Measurements from ENCODE around the gene MTHFD2. TPM values are rescaled to one million over a fixed set of nuclear protein-coding genes. Genes with fewer than 3 reads are reported as not detected.
A peak's percentile ranks its signal among the peaks of the same experiment; 100 is the strongest.

MTHFD2 gene
- total and polyA plus RNA-seq, 3 donors from 2014 or later: 19.0 to 39.3 (median 23.2) TPM

GRCh38 chr2:74255660-74256213 lies 57.3 kb downstream of the MTHFD2 start:
- Histone ChIP-seq H3K36me3 (ENCODE audit: low read depth, missing control alignments) (no peaks in the 10 kb centered on the region), H3K4me1 (peaks cover 11% of the 10 kb centered on the region), H3K4me3 (no peak overlapping the region), H3K27ac (peak overlapping the region in 1 of 2 donors; percentile 31), H3K27me3 (no peaks in the 10 kb centered on the region), H3K9me3 (no peaks in the 10 kb centered on the region)
- intact Hi-C loops (cut with DNase I; ENCODE audit: low total_unique reads): no loop called here
- DNase-seq: peak; percentile 51
- TF ChIP-seq POLR2A (IDR thresholded peaks at IDR 0.05) (no peak), CTCF (IDR thresholded peaks at IDR 0.05) (no peak)
- WGBS, 2 donors: 65 to 86% methylated on average over 18 of the region's 18 CpGs

GRCh38 chr2:74259191-74259590 lies 60.8 kb downstream of the MTHFD2 start:
- H3K27ac ChIP-seq: no peak overlapping the region
- no peaks in the 10 kb centered on the region for H3K36me3 ChIP-seq (ENCODE audit: low read depth, missing control alignments)
- DNase-seq: peak; percentile 63
- no peaks in the 10 kb centered on the region for H3K27me3 ChIP-seq
- intact Hi-C loops (cut with DNase I; ENCODE audit: low total_unique reads): no loop called here
- TF ChIP-seq POLR2A (IDR thresholded peaks at IDR 0.05) (no peak), CTCF (IDR thresholded peaks at IDR 0.05) (no peak)
- whole genome bisulfite sequencing, 2 donors: 39 to 79% methylated on average over 3 of the region's 3 CpGs
- no peak overlapping the region for H3K4me3 ChIP-seq
- H3K4me1 ChIP-seq: peaks cover 11% of the 10 kb centered on the region
- H3K9me3 ChIP-seq: no peaks in the 10 kb centered on the region

GRCh38 chr2:74259733-74260132 lies 61.3 kb downstream of the MTHFD2 start:
- Histone ChIP-seq H3K4me3 (no peak overlapping the region), H3K9me3 (no peaks in the 10 kb centered on the region), H3K4me1 (peaks cover 11% of the 10 kb centered on the region), H3K36me3 (ENCODE audit: low read depth, missing control alignments) (no peaks in the 10 kb centered on the region), H3K27me3 (no peaks in the 10 kb centered on the region), H3K27ac (no peak overlapping the region)
- no peak for DNase-seq
- intact Hi-C loops (cut with DNase I; ENCODE audit: low total_unique reads): no loop called here
- TF ChIP-seq POLR2A (IDR thresholded peaks at IDR 0.05) (no peak), CTCF (IDR thresholded peaks at IDR 0.05) (no peak)
- WGBS, 2 donors: 80 to 88% methylated on average over 4 of the region's 4 CpGs

DNA sequence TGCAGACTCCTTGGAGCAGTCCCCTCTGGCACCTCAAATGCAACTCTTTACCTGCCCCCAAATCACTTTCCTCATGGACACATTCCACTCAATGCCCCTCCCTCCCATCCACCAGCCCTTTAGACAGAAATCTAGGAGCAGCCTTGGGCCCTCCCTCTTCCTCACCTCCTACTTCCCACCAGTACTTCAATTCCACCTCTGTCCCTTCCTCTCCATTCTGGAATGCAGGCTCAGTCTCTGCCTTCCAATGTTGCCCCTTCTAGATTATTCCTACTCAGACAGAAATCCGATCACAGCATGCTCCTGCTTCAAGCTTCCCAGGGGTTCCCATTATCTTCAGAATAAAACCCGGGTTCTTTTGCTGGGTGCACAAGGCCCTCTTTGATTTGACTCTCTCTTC lies 62.1 kb downstream of the MTHFD2 start:
- 63 to 73% methylated on average over 2 of the region's 2 CpGs for WGBS, 2 donors
- H3K27me3 ChIP-seq: no peaks in the 10 kb centered on the region
- no peak overlapping the region for H3K4me3 ChIP-seq
- intact Hi-C loops (cut with DNase I; ENCODE audit: low total_unique reads): no loop called here
- H3K27ac ChIP-seq: no peak overlapping the region
- no peak for TF ChIP-seq CTCF (IDR thresholded peaks at IDR 0.05)
- TF ChIP-seq POLR2A (IDR thresholded peaks at IDR 0.05): no peak
- H3K9me3 ChIP-seq: no peaks in the 10 kb centered on the region
- no peak for DNase-seq
- peaks cover 11% of the 10 kb centered on the region for H3K4me1 ChIP-seq
- no peaks in the 10 kb centered on the region for H3K36me3 ChIP-seq (ENCODE audit: low read depth, missing control alignments)

GRCh38 chr2:74261204-74261864 lies 62.9 kb downstream of the MTHFD2 start:
- no peak for DNase-seq
- 74 to 84% methylated on average over 6 of the region's 6 CpGs for WGBS, 2 donors

More at GRCh38 chr2:74261204-74261864, 62.9 kb downstream of the MTHFD2 start:
- Histone ChIP-seq H3K36me3 (ENCODE audit: low read depth, missing control alignments) (no peaks in the 10 kb centered on the region), H3K4me3 (no peak overlapping the region), H3K27ac (no peak overlapping the region), H3K9me3 (no peaks in the 10 kb centered on the region), H3K4me1 (peaks cover 11% of the 10 kb centered on the region), H3K27me3 (no peaks in the 10 kb centered on the region)
- TF ChIP-seq CTCF (IDR thresholded peaks at IDR 0.05) (no peak), POLR2A (IDR thresholded peaks at IDR 0.05) (no peak)
- intact Hi-C loops (cut with DNase I; ENCODE audit: low total_unique reads): no loop called here

Measured in testis (tissue), 3 donors.